NCI-H1092 (cell line): Measurements from ENCODE around the gene VPS13D.
"Not testable (repeated sequence)": the region's sequence is repeated elsewhere in the genome, so short reads cannot be mapped to it uniquely, and the experiment has no call there.

Source experiments
- DNase-seq: peaks from one replicate; lab custom pipeline; 2025; lab: John Stamatoyannopoulos, UW

Gene VPS13D

DNA sequence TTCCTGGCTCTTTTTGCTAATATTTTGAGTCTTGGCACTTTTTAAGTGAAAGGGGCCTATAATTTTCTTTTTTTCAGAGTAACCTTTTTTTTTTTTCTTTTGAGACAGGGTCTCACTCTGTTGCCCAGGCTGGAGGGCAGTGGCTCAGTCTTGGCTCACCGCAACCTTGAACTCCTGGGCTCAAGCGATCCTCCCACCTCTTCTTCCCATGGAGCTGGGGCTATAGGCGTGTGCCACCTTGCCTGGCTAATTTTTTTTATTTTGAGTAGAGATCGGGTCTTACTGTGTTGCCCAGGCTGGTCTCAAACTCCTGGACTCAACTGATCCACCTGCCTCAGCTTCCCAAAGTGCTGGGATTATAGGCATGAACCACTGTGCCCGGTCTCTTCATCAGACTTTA, 285.4 kb downstream of the VPS13D start:
- DNase-seq: no peak

DNA sequence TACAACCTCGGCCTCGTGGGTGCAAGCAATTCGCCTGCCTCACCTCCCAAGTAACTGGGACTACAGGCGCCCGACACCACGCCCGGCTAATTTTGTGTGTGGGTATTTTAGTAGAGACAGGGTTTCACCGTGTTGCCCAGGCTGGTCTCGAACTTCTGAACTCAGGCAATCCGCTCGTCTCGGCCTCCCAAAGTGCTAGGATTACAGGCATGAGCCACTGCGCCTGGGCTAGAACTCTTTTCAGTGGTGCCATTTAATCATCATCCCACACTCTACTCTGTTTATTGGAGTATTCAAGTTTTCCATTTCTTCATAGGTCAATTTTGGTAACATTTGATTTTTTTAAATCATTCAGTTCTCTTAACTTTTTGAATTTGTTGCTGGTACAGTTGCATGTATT, 286.9 kb downstream of the VPS13D start:
- no peak for DNase-seq

DNA sequence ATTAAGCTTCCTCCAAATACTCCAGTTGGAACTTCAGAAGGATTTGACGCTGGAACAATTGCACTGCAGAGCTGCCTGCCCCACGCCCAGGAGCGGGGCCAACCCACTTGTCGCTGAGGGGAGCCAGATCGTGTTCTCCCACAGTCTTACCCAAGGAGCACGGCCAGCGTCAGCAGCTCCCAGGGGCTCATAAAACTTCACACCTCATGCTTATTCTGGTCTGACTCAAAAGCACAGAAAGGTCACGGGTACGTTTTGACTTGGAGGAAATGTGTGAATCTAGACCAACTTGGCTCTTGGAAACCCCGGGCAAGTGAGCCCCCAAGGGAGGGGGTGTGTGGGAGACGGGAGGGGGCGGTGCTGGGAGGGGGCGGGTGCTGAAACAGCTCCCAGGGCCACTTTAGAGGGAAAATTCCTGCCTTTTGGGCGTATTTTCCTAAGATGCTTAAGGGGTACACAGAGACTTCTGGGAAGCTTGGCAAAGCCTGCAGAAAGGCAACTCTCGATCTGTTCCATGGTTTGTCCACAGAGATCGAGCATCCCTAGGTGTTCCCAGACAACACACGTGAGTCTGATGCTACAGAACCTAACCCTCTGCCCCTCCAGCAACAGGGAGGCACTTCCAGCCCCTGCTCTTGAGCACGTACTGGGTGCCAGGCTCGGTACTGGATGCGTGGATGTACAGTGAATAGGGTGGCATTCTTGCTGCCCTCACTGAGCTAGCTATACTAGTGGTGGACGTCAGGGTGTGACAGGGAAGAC, 289.3 kb downstream of the VPS13D start:
- DNase-seq: no peak

DNA sequence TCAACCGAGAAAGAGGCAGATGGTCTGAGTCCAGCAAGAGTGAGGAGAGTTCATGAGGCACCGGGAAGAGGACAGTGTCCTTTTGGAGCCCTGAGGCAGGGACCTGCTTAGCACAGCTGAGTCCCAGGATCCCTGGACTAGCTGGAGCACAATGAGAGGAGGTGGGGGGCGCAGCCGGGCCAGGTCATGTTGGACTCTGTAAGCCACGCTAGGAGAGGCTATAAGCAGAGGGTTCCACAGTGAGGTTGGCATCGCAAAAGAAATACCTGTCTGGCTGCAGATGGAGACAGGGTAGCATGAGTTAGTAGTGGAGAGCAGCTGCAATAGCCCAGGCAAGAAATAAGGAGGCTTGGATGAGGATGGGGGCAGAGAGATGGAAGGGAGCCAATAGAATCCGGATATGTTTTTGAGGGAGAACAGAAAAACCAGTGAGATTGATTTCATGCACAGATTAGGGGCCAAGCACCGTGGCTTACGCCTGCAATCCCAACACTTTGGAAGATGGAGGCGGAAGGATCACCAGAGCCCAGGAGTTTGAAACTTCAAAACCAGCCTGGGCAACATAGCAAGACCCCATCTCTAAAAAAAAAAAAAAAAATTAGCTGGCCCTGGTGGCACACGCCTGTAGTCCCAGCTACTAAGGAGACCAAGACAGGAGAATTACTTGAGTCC, 290.0 kb downstream of the VPS13D start:
- no peak for DNase-seq

DNA sequence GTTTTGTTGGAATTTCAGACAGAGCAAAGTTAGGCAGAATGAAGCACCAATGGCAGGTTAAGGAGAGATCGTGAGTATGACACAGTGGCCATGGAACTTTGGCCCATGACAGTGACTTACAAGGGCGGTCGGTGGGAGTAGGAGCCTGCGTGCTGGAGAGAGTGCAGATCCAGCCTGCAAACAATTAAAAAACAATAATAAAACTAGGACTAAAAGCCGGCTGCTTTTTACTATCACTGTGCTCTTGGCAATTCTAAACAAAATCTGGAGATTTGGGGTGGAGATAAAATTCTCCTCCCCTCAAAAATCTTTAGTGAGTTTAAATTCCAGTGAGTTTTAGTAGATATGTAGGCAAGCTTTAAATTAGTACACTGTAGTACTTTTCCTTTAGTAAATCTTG, 291.3 kb downstream of the VPS13D start:
- no peak for DNase-seq

DNA sequence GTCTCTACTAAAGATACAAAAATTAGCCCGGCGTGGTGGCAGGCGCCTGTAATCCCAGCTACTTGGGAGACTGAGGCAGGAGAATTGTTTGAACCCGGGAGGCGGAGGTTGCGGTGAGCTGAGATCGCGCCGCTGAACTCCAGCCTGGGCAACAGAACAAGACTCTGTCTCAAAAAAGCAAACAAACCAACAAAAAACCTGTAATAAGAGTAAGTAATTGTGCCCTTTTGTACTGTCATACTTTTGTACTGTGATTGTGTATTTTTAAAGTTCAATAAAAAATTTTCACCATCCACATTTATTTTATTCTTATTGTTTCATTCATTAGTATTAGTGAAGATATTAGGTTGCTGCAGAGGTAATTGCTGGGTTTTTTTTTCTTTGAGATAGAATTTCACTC, 292.9 kb downstream of the VPS13D start:
- DNase-seq: not testable (repeated sequence)

DNA sequence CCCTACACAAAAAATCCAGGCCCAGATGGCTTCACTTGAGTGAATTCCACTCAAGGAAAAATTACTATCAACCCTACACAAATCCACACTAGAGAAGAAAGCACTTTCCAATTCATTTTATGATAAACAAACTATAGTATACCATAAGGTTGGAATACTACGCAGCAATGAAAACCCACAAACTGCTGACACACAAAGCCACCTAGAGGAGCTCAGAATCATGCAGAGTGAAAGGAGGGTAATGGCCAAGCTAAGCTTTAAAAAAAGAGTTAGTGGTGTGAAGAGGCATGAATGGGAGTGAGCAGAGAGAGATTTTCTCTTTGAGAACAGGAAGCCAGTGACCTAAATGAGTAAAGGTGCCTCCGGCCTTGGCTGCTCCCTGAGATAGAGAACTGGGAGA, 294.4 kb downstream of the VPS13D start:
- no peak for DNase-seq

DNA sequence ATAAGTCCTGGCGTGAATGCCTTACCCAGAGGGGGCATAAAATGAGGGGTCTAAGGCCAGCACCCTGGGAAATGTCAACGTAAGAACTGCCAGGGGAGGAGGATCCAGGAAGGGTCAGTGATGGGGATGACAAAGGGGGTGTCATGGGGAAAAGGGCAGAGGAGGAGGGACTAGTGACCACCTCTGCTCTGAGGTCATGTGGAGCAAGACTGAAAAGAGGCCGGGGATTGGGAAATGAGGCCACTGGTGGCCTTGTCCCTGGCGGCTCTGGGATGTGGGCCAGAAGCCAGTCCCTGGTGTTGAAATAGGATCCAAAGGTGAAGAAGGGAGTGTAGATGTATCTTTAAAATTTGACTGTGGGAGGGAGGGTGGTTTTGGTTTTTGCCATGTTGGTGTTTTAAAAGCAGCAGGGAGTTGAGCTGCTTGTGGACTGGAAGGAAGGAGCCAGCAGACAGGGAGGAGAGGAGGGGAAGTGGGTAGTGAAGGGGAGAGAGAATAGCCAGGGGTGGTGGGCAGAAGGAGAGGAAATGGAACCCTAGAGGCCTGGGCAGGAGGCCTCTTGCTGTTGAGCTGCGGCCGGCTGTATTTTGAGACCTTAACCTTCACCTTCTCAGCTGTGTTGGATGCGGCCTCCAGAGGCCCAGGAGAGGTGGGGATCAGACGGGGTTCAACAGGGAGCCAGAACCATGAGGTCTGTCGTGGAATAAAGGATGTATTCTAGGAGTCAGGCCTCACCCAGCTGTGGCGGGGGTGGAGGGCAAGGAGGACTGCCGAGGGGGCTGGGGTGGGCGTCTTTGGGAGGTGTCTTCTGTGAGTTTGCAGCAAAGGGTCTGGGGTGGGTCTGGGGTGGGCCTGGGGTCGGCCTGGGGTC, 295.7 kb downstream of the VPS13D start:
- no peak for DNase-seq

DNA sequence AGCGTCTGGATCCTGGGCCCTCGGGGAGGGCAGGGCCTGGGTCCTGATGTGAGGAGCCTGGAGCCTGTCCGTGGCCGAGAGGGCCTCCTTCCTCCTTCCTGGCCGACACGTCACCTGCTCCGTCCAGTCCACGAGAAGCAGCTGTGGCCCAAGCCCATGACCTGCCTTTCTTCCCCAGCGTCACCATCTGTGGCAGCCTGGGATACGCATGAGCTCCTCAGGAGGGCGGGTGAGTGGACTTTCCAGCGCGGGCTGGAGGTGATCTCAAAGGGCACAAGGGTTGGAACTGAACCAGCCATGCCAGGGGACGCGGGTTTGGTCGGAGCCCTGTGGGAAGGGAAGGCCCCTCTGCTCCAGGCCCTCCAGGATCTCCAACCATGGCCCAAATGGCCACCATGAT, 297.7 kb downstream of the VPS13D start:
- no peak for DNase-seq

DNA sequence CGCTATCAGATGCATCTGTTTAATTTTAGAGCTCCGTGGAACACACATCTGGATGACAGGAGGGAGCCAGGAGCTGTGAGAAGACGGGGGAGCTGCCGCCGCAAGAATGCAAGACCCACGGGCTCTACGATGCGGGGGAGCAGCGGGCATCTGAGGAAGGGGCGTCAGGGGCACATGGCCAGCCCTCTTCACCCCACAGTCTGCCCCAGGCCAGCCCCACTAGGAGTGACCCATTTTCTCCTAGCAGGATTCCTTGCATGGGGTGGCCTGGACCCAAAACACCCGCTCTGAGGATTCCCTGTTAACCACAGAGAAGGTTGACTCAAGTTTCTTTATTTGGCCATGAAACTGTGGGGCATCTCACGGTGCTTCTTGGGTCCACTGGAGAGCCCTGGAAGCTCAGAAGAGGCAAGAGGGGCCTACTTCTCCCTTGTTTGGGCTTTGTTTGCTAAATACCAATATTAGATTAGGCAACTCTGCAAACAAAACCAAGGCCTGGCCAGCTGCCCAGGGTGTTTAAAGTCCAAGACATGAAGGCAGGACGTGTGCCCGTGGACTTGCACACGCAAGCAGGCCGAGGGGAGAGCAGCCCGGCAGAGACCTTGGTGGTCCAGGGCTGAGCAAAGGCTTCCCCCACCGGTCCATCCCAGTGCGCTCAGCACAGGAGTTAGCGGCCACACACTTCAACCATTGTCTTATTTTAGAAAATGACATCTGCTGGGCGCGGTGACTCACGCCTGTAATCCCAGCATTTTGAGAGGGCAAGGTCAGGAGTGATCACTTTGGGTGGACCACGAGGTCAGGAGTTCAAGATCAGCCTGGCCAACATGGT, 298.4 kb downstream of the VPS13D start:
- DNase-seq: no peak

DNA sequence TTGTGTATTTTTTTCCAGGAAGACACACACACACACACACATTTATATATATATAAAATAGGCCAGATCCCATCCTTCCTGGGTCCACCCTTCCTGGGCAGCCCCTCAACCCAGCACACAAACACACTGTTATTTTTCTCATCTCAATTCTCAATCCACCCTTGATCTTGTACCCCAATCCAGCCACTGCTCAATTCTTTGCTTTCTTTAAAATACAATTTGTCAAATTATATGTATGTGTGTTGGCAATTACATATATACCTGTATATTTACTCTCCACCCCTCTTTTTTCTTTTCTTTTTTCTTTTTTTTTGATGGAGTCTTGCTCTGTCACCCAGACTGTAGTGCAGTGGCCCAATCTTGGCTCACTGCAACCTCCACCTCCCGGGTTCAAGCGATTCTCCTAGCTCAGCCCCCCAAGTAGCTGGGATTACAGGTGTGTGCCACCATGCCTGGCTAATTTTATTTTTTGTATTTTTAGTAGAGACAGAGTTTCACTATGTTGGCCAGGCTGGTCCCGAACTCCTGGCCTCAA, 299.9 kb downstream of the VPS13D start:
- DNase-seq: no peak

DNA sequence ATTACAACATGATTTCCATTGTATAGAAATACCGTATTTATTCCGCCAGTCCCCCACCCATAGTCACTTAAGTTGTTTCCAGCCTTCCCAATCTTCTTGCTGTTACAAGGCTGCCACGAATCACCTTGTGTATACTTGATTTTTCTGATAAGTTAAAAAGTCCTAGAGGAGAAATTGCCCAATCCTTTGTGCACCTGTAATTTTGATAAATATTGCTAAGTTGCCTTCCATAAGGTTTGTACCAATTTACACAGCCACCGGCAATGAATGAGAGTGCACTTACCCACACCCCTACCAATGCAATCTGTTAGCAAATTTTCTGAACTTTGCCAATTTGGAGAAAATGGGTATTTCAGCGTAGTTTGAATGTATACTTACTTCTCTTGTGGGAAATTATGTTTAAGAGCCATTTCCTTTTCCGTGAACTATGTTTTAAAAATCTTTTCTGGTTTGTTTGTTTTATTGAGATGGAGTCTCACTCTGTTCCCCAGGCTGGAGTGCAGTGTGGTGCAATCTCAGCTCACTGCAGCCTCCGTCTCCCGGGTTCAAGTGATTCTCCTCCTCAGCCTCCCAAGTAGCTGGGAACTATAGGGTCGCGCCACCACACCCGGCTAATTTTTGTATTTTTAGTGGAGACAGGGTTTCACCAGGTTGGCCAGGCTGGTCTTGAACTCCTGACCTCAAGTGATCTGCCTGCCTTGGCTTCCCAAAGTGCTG, 300.8 kb downstream of the VPS13D start:
- no peak for DNase-seq

DNA sequence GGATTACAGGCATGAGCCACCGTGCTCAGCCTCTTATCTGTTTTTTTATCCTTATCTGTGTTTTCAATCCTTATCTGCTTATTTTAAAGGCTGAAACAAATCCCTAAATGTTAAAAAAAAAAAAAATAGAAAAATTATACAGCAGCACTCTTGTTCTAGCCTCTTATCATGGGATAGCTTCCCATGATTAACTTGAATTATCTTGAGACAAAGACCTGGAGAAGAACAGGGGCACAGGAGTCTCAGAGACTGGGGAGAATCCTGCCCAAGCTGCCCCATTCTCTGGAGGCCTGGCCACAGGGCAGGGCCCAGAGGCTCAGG, 301.3 kb downstream of the VPS13D start:
- no peak for DNase-seq

DNA sequence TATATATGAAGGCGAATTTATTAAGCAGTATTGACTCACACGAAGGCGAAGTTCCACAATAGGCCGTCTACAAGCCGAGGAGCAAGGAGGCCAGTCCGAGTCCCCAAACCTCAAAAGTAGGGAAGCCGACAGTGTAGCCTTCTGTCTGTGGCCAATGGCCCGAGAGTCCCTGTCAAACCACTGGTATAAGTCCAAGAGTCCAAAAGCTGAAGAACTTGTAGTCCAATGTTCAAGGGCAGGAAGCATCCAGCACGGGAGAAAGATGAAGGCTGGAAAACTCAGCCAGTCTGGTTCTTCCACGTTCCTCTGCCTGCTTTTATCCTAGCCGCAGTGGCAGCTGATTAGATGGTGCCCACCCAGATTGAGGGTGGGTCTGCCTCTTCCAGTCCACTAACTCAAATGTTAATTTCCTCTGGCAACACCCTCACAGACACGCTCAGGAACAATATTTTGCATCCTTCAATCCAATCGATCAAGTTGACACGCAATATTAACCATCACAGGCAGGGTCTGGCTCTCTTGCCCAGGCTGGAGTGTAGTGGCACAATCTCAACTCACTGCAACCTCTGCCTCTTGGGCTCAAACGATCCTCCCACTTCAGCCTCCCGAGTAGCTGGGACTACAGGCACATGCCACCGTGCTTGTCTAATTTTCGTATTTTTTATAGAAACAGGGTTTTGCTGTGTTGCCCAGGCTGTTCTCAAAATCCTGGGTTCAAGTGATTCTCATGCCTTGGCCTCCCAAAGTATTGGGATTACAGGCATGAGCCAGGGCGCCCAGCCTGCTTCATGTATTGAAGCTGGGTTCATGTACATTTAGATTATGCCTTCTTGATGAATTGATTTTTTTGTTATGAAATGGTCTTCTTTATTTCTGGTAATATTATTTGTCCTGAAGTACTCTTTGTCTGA, 302.8 kb downstream of the VPS13D start:
- no peak for DNase-seq

DNA sequence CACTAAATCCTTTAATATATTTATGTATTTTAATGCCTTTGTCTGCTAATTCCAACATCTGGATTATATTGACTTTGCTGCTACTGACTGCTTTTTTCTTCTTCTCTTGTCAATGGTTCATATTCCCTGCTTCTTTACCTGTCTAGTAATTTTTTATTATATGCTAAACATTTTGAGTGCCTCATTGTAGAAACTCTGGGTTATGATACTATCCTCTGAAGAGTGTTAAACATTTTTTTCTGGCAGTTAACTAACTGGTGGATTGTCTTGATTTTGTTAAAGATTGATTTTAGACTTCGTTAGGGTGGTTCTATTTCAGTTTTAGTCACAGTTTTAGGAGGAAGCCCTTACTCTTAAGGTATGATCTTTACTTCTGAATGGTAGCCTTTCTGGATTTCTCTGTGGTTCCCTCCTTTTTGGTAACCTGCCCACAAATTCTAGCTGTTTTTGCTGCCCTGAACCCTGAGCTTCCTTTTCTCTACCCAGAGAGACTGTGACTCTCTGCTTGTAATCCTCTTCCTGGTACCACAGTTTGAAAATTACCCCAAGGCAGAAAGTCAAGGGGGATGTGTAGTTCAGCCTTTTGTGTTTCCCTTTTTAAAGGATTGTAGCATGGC, 306.3 kb downstream of the VPS13D start:
- no peak for DNase-seq

DNA sequence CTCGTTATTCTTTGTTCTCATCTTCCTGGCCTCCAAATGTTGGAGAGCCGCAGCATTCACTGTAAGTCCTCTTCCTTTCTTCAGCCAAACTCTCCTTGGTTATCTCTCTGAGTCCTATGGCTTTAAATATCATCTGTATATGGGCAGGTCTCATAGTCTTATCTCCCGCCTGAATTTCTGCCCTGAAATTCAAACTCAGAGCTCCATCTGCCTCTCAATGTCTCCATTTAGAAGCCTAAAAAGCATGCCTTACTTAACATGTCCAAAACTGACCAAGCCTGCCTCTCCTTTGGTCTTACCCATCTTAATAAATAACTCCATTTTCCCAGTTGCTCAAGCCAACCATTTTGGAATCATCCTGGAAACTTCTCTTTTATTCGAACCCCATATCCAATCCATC, 307.5 kb downstream of the VPS13D start:
- DNase-seq: no peak

DNA sequence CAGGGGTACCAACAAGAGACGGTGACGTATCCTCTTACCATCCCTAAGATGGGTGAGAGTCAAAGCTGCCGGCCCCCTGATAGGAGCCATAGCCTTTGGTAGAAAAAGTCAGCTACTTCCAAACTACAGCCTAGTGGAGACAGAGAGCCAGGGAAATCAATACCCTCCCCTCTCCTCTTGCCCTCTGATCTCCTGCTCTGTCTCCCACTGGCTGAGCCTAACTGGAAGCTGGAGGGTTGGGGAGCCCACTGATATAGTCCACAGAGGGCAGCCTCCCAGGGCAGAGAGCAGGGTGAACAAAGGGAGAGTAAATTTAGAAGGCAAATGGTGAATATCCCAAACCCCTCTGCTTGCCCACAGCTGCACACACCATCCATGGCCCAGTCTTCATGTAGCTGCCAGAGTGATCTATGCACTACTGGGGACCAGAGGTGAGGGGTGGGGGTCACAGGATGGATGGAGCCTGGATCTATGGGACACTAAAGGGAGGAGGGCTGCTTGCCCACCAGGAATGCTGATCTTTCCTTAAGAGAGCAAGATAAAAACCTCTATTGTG, 308.2 kb downstream of the VPS13D start:
- no peak for DNase-seq

DNA sequence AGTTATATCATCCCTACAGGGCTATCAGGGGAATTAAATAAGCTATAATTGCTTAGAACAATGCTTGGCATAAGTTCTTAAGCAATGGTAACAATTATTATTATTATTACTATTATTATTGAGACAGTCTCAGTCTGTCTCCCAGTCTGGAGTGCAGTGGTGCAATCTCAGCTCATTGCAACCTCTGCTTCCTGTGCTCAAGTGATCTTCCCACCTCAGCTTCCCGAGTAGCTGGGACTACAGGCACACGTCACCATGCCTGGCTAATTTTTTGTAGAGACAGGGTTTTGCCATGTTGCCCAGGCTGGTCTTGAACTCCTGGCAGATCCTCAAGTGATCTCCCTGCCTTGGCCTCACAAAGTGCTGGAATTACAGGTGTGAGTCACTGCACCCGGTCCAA, 308.7 kb downstream of the VPS13D start:
- DNase-seq: not testable (repeated sequence)

DNA sequence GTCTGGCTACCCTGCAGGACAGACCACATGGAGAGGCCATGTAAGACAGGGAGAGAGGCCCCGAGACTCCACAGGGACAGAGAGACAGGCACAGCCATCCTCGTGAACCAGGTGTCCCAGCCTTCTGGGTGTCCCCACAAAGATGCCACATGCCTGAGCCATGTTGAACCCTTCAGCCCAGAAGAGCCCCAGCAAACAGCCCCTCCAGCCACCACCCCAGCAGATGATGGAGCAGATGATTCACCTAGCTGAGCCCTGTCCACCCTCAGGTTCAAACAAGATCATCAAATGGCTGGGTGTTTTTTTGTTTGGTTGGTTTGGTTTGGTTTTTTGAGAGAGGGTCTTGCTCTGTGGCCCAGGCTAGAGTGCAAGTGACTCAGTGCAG, 309.5 kb downstream of the VPS13D start:
- DNase-seq: no peak
